Bone marrow (tissue), 2 donors: ENCODE results near the gene VBP1.
"Not testable (repeated sequence)": the region's sequence is repeated elsewhere in the genome, so short reads cannot be mapped to it uniquely, and the experiment has no call there.

Experiments used
- DNase-seq, 2 donors: peaks; one replicate each; lab custom pipeline; 2025; lab: John Stamatoyannopoulos, UW

VBP1 gene

GRCh38 chrX:155263854-155264628 is 47.8 kb downstream of the VBP1 start, which contains the start of gene RAB39B:
TSS of gene RAB39B (minus strand) at chrX:155264491. CDS start at chrX:155264288, 203 bp downstream.
- DNase-seq: peak; percentile 7 to 33

DNA sequence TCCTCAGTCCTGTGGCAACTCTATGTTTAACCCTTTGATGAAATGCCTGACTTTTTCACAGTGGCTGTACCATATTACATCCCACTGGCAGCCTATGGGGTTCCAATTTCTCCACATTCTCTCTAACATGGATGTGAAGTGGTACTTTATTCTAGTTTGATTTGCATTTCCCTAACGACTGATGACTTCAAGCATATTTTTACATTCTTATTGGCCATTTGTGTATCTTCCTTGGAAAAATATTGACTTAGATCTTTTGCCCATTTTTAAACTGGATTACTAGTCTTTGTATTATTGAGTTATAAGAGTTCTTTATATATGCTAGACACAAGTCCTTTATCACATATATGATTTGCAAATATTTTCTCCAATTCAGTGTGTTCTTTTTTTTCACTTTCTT is 50.2 kb downstream of the VBP1 start:
- no peak for DNase-seq

DNA sequence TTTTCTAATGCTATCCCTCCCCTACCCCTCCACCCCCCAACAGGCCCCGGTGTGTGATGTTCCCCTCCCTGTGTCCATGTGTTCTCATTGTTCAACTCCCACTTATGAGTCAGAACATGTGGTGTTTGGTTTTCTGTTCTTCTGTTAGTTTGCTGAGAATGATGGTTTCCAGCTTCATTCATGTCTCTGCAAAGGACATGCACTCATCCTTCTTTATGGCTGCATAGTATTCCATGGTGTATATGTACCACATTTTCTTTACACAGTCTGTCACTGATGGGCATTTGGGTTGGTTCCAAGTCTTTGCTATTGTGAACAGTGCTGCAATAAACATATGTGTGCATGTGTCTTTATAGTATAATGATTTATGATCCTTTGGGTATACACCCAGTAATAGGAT is 51.7 kb downstream of the VBP1 start:
- DNase-seq: not testable (repeated sequence)

- no peak for DNase-seq
Measured at GRCh38 chrX:155270969-155271368, 54.7 kb downstream of the VBP1 start.

GRCh38 chrX:155279873-155280272 is 63.6 kb downstream of the VBP1 start:
- DNase-seq: no peak
